WTC11 (cell line): ENCODE results near the gene AMIGO3.

Experiments
- NR3C1 ChIP-seq: sonication (generic); formaldehyde crosslinking; conservative IDR thresholded peaks from 2 replicates; pipeline ENCODE4 v1.8.1; 2023; ENCODE audit warnings: low read depth, mild to moderate bottlenecking, missing genetic modification reagents
- TEAD1 ChIP-seq: sonication (generic); formaldehyde crosslinking; IDR thresholded peaks from 2 replicates; pipeline ENCODE4 v1.8.0; 2022; ENCODE audit warnings: mild to moderate bottlenecking, missing genetic modification reagents
- ZNF121 ChIP-seq: sonication (generic); formaldehyde crosslinking; IDR thresholded peaks from 2 replicates; pipeline ENCODE4 v1.8.0; 2023; ENCODE audit warnings: missing genetic modification reagents
- ZNF671 ChIP-seq: fragments of 250-450 bp; sonication (Bioruptor Pico); IDR thresholded peaks from 2 replicates; pipeline ENCODE4 v1.8.0; 2021; ENCODE audit warnings: mild to moderate bottlenecking
- TF ChIP-seq, protein P1 (sequence below): sonication (generic); formaldehyde crosslinking; IDR thresholded peaks from 2 replicates; pipeline ENCODE4 v1.8.1; 2022; ENCODE audit warnings: mild to moderate bottlenecking, moderate library complexity, missing genetic modification reagents
- TF ChIP-seq, protein P2 (sequence below): fragments of 200-600 bp; IDR thresholded peaks from 2 replicates; pipeline ENCODE4 v1.8.0; 2022; ENCODE audit warnings: antibody characterized with exemption

DNA sequence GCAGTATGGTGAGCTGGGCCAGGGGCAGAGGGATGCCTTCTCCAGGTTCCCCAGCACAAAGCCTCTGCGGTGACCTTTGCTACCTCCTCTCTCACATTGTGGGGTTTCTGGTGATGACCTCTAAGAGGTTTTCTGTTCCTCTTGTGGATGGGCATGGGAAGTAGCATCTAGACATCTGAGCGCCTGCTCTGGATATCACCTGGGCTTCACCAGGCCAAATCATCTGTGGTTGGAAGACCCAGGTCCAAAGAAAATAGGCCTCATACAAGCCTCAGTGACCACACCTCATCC, 38.3 kb downstream of the AMIGO3 start:
- TF ChIP-seq, protein P1, sequence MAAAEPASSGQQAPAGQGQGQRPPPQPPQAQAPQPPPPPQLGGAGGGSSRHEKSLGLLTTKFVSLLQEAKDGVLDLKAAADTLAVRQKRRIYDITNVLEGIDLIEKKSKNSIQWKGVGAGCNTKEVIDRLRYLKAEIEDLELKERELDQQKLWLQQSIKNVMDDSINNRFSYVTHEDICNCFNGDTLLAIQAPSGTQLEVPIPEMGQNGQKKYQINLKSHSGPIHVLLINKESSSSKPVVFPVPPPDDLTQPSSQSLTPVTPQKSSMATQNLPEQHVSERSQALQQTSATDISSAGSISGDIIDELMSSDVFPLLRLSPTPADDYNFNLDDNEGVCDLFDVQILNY (CRISPR knock-in tag), result no peak
- TF ChIP-seq, protein P2, sequence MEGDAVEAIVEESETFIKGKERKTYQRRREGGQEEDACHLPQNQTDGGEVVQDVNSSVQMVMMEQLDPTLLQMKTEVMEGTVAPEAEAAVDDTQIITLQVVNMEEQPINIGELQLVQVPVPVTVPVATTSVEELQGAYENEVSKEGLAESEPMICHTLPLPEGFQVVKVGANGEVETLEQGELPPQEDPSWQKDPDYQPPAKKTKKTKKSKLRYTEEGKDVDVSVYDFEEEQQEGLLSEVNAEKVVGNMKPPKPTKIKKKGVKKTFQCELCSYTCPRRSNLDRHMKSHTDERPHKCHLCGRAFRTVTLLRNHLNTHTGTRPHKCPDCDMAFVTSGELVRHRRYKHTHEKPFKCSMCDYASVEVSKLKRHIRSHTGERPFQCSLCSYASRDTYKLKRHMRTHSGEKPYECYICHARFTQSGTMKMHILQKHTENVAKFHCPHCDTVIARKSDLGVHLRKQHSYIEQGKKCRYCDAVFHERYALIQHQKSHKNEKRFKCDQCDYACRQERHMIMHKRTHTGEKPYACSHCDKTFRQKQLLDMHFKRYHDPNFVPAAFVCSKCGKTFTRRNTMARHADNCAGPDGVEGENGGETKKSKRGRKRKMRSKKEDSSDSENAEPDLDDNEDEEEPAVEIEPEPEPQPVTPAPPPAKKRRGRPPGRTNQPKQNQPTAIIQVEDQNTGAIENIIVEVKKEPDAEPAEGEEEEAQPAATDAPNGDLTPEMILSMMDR, result no peak
- TF ChIP-seq NR3C1 (CRISPR knock-in tag) (no peak), ZNF671 (no peak), TEAD1 (CRISPR knock-in tag) (no peak), ZNF121 (no peak)
